GM12874 (cell line): ENCODE results near the gene PTPRN2.

Source experiments
- CTCF ChIP-seq: IDR thresholded peaks from 2 replicates; pipeline ENCODE4 v1.5.1; 2011; ENCODE audit warnings: low read depth, mild to moderate bottlenecking, control low read depth, low read length, moderate library complexity; ENCODE audit not compliant: insufficient read depth

The PTPRN2 gene

DNA sequence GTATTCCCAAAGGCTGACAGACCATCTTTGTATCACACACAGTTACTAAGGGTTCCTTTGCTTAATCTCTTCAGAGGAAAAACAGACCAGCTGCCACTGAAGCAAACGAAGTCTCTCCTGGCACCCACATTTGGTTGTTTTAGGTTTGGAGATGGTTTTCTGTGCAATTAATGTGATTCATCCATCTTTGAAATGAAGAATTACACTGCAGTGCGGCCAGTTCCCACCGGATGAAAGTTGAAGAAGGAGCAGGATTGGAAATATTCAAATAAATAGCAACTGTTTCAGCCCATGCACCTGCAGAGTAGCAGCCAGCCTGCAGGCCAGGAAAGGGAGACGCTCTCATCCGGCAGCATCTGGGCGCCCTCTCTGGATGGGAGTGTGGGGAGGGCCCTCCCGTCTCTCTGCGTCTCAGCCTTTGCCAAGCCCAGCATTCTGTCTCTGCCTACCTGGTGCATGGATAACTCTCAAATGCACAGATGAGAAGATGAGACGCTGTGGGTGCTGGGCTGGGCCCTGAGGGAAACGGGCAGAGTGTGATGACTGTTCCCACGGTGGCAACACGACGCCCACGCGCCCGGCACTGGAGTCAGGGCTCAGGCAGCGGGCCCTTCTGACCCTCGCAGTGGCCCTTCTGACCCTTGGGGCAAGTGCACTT, 214.0 kb downstream of the PTPRN2 start:
- no peak for TF ChIP-seq CTCF

GRCh38 chr7:158372400-158373342, 215.0 kb downstream of the PTPRN2 start:
- no peak for TF ChIP-seq CTCF

- TF ChIP-seq CTCF: no peak
Measured at GRCh38 chr7:158371856-158372255, 215.8 kb downstream of the PTPRN2 start.

GRCh38 chr7:158369866-158370265, 217.8 kb downstream of the PTPRN2 start:
- TF ChIP-seq CTCF: no peak

DNA sequence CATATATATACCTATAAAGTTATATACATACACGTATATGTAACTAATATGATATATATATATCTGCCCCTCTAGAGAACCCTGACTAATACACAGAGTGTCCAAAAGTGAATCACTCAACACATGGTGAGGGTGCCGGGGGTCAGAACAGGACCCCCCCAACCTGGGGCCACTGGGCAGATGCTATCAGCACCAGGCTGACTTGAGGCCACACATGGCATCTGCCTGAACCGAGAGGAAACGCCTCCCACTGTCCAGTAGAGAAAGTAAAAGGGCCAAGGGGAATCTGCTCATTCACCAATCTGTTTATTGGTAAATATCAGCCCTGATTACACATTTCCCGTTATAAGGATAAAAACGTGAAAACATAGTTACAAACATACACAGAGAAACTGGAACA, 218.3 kb downstream of the PTPRN2 start:
- TF ChIP-seq CTCF: no peak

DNA sequence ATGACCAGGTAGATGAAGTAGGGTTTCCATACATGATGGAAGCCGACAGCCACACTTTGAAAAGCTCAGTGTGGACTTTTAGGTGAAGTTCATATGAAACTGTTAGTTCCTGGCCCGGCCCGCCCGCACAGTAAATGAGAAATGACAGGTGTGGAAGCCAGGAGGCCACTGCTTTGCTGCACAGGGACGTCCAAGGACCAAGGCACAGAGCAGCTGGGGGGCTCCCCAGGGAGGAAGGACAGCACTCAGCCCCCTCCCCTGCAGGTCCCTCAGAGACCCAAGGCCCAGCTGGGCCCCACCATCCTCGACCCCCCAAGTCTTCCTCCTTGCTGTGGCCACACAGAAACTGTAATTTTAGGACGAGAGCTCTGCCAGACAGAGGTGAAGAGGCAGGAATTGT, 219.2 kb downstream of the PTPRN2 start:
- TF ChIP-seq CTCF: no peak

- no peak for TF ChIP-seq CTCF
Measured at GRCh38 chr7:158367634-158367982, 220.0 kb downstream of the PTPRN2 start.
